Measurements from ENCODE around the gene ZNF330. TPM values are rescaled to one million over a fixed set of nuclear protein-coding genes. Genes with fewer than 3 reads are reported as not detected.

The ZNF330 gene
- polyA plus RNA-seq, 1 donor from 2014 or later, result 32.3 TPM

- Histone ChIP-seq H3K4me3 (ENCODE audit: low read length) (no peak overlapping the region), H3F3A (ENCODE audit: insufficient read depth, low read length, poor library complexity, severe bottlenecking) (no peaks in the 10 kb centered on the region), H3K79me2 (replicated peaks; ENCODE audit: insufficient read depth, low read length) (no peaks in the 10 kb centered on the region), H4K20me1 (ENCODE audit: insufficient read depth) (no peaks in the 10 kb centered on the region), H3K4me2 (ENCODE audit: low read length) (no peak overlapping the region), H3K27me3 (ENCODE audit: insufficient read depth, low read depth, low read length) (no peaks in the 10 kb centered on the region), H3K9ac (ENCODE audit: low read length) (no peak overlapping the region), H3K9me3 (ENCODE audit: low read length) (no peaks in the 10 kb centered on the region), H3K9me2 (ENCODE audit: insufficient read depth, low read length) (no peaks in the 10 kb centered on the region), H3K27ac (ENCODE audit: low read length) (no peak overlapping the region), H3K36me3 (ENCODE audit: insufficient read depth, low read length) (no peaks in the 10 kb centered on the region), H2AFZ (ENCODE audit: low read depth, low read length) (no peak overlapping the region)
- no peak for TF ChIP-seq EP300 (conservative IDR thresholded peaks at IDR 0.05; ENCODE audit: poor library complexity, severe bottlenecking)
- no peak for TF ChIP-seq REST (IDR thresholded peaks at IDR 0.05; ENCODE audit: borderline replicate concordance)
- no peak for TF ChIP-seq RAD21 (conservative IDR thresholded peaks at IDR 0.05)
Measured at GRCh38 chr4:141240259-141240658, 19.6 kb downstream of the ZNF330 start.

DNA sequence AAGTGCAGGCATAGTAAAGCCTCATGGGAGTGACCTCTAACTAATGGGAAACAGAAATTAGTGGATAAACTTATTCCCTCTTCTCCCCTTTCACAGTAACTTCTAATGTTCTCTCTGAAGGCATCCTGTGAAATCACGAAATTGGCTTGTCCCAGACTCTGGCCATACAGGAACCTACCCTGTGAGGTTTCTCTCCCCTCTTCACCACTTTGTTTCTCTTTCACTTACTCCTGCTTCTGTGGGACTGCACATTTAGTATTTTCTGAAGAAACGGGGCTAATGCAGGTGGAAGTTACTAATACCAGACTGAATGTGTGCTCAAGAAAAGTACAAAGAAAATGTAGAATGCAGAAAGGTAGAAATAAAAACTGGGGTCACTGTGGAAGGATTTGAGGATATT is 20.0 kb downstream of the ZNF330 start:
- Histone ChIP-seq H3K9me3 (ENCODE audit: low read length) (no peaks in the 10 kb centered on the region), H3K9ac (ENCODE audit: low read length) (no peak overlapping the region), H3K27me3 (ENCODE audit: insufficient read depth, low read depth, low read length) (no peaks in the 10 kb centered on the region), H3K36me3 (ENCODE audit: insufficient read depth, low read length) (no peaks in the 10 kb centered on the region), H3F3A (ENCODE audit: insufficient read depth, low read length, poor library complexity, severe bottlenecking) (no peaks in the 10 kb centered on the region), H2AFZ (ENCODE audit: low read depth, low read length) (no peak overlapping the region), H3K79me2 (replicated peaks; ENCODE audit: insufficient read depth, low read length) (no peaks in the 10 kb centered on the region), H4K20me1 (ENCODE audit: insufficient read depth) (no peaks in the 10 kb centered on the region), H3K4me2 (ENCODE audit: low read length) (no peak overlapping the region), H3K27ac (ENCODE audit: low read length) (no peak overlapping the region), H3K9me2 (ENCODE audit: insufficient read depth, low read length) (no peaks in the 10 kb centered on the region), H3K4me3 (ENCODE audit: low read length) (no peak overlapping the region)
- TF ChIP-seq EZH2 (IDR thresholded peaks at IDR 0.05; ENCODE audit: borderline replicate concordance, insufficient read depth, low read length, poor library complexity, severe bottlenecking), result no peak
- no peak for TF ChIP-seq EP300 (conservative IDR thresholded peaks at IDR 0.05; ENCODE audit: poor library complexity, severe bottlenecking)
- TF ChIP-seq RAD21 (conservative IDR thresholded peaks at IDR 0.05), result no peak
- TF ChIP-seq POLR2AphosphoS5 (IDR thresholded peaks at IDR 0.05), result no peak
- TF ChIP-seq MXI1 (conservative IDR thresholded peaks at IDR 0.05; ENCODE audit: poor library complexity, severe bottlenecking), result no peak
- TF ChIP-seq TAF1 (IDR thresholded peaks at IDR 0.05; ENCODE audit: low read depth), result no peak
- no peak for TF ChIP-seq REST (IDR thresholded peaks at IDR 0.05; ENCODE audit: borderline replicate concordance)
- no peak for TF ChIP-seq SMC3 (conservative IDR thresholded peaks at IDR 0.05; ENCODE audit: poor library complexity)
- TF ChIP-seq CTCF (IDR thresholded peaks at IDR 0.05; ENCODE audit: poor library complexity, severe bottlenecking), result no peak
